Renal pelvis (tissue), 4 donors: ENCODE measurements around the gene THADA. TPM values are rescaled to one million over a fixed set of nuclear protein-coding genes. Genes with fewer than 3 reads are reported as not detected.

Source experiments
- DNase-seq: peaks from one replicate; pipeline ENCODE4 v3.0.0-alpha.2; 2013
- polyA plus RNA-seq, 3 donors: library from polyadenylated mRNA; unstranded; fragments of 120-200 nt; gene quantifications; one replicate each; pipeline ENCODE4 v1.2.1, GENCODE V29; 2013; ENCODE audit not compliant: insufficient read length in 3 of 3

Gene THADA
- polyA plus RNA-seq, 3 donors = 32.4 to 42.0 (median 39.2) TPM

DNA sequence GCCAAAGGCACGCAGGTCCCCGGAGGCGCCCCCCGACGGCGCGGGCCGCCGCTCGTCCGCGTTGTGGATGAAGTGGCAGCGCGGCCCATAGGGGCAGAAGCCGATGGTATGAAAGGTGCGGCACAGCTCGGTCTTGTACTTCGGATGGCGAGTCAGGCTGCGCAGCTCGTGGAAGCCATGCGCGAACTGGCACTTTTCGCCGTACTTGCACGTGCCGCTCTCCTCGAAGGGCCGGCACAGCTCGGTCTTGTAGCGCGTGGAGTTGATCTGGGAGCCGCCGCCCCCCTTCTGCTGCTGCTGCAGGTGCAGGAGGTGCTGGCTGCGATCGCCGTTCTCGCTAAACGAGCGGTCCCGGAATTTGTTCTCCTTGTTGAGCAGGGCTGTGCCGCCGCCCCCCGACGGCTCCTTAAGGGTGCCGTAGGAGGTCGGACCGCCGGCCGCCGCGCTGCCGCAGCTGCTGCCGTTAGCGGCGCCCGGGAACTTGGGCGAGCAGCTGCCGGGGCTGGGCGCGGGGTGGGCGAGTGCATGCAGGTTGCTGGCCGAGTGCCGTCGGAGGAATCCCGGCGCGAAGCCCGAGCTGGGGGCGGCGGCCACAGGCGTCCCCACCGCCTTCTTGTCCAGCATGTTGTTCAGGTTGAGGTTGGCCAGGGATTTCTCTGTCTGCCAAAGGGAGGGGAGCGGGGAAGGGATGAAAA is 370.6 kb downstream of the THADA start:
- no peak for DNase-seq

DNA sequence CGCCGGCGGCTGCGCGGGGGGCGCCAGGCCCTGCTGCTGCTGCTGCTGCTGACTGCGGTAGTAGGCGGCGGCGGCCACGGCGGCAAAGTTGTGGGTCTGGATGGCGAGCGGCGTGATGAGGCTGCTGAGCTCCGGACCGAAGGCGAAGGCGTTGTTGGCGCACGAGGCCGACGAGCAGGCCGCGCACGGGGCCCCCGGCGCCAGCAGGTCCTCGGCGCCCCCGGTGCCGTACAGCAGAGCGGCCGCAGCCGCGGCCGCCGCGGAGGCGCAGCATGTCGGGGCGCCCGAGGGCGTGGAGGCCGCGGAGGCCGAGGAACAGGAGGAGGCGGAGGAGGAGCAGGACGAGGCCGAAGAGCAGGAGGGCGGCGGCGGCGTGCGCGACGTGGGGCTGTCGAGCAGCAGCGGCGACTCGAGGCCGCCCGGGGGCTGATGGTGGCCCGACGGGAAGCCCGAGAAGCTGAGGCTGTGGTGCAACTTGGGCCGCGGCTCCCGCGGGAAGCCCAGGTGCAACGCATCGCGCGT is 371.2 kb downstream of the THADA start:
- DNase-seq = no peak

GRCh38 chr2:43224131-43224570 is 371.7 kb downstream of the THADA start:
- DNase-seq = peak; percentile 74

DNA sequence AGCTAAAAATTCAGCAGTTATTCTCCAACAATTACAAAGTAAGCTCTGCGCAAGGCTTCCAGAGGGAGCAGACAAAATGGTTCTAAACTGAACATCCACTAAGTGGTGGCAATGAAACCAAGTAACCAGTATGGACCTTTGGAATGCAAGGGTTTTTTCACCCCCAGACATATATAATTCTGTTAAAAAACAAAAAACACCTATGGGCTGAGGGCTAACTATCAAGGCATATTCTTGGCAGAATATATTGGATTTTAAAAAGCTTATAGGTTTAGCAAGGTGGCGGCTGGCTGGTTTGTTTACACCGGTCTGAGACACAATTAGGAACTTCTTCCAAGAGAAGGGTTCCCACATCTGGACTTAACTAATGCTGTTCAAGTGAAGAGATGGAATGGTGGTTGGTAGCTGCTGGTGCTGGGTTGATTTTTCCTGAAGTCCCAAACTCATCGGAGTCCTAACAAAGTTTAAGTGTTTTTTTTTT is 372.3 kb downstream of the THADA start:
- DNase-seq = no peak

DNA sequence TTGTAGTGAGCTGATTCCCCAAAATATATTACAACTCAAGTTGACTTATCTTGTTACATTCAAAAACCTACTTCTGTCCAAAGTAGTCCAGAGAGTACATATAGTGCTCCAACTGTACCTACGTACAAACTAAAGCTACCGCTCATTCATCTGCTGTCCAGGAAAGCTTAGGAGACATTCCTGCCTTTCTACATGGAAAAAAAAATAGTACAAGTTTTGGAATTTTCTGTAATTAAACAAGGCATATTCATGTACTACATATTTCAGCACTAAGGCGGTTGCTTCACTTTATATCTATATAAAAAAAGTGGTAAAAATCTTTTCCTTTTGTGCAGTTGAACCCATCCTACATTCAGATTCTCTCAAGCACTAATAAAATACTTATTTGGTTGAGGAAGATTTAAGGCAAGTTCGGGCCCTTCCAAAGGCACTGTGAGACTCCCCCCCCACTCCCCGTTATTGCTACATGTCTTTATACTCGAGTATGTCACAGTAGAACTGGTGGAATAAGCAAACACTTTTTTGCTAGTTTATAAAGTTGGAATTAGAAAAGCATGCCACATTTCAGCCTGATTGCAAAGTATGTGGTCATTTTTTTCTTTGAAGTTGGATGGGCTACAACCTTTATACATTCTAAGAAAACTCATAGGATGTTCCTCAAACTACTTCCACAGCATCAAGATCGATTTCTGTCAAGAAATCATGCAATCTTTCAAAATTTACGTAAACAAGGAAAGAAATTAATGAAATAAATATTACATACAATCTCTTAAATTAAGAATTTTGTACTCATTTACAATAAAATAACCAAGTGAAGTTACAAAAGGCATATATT is 373.1 kb downstream of the THADA start:
- DNase-seq = no peak

- peak; percentile 94 for DNase-seq
Observed at GRCh38 chr2:43221763-43222474, 373.9 kb downstream of the THADA start.

DNA sequence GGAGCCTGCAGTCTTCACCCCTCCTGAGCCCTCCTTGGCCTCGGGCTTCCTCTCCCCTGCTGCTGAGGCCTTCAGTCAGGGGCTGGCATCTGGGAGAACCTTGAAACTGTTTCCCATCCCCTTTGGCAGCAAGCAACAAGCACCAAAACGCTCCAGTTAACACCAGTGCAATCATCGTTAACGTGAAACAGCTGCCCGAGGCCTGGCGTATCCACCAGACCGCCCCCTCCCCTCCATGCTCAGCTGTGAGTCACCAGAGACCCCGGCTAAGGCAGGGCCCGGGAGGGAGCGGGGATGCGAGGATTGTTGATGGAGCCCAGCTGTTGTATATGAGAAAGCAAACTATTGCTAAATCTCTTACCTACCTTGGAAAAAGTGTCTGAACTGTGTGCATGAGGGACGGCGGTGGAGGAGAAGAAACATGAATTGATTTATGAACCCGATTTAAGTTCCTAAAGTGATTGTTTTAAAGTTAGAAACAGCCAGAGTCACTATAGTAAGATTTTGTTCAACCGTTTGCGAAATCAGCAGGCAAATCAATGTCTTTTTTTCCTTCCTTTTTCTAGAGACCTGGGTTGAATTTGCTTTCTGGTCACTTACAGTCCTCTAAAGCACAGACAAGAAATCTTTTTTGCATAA is 374.6 kb downstream of the THADA start:
- DNase-seq = peak; percentile 96

DNA sequence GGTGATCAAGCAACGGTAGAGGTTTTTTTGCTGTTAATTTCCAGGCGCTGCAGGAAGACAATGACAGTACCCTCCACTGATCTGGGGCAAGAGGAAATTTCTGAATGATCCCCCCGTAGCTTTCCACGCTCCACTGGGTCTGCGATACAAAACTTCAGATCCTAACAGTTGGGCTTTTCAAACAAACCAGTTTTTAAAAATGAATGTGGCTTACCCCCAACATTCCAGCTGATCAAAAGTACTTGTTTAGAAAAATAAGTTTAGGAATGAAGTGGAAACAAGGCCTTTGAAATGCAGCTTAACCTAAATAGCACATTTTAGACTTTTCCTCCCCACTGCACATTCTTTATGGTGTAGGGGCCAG is 375.1 kb downstream of the THADA start:
- DNase-seq = no peak

DNA sequence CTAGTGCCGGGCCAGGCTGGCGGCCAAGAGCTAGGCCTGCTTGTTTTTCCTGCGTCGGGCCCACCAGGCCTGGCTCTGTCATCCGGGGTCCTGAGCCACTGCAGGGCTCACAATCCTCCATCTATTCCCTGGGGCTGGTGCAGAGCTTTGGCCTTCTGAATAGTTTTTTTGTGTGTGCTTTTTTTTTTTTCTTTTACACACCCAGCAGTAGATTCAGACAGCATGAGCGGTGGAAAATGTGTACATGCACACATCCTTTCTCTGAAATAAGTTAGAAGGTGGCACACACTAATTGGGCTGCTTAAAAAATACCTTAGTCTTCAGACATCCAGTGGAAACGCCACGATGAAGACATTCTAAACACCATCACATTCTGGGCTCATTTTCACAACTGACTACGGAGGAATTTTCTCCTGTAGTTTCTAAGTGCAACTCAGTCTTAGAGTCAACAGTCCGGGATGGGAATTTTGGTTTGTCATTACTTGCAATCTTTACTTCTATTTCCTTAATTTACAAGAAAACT is 375.5 kb downstream of the THADA start:
- DNase-seq = no peak

GRCh38 chr2:43219383-43220228 is 376.2 kb downstream of the THADA start:
- DNase-seq = peak; percentile 74

DNA sequence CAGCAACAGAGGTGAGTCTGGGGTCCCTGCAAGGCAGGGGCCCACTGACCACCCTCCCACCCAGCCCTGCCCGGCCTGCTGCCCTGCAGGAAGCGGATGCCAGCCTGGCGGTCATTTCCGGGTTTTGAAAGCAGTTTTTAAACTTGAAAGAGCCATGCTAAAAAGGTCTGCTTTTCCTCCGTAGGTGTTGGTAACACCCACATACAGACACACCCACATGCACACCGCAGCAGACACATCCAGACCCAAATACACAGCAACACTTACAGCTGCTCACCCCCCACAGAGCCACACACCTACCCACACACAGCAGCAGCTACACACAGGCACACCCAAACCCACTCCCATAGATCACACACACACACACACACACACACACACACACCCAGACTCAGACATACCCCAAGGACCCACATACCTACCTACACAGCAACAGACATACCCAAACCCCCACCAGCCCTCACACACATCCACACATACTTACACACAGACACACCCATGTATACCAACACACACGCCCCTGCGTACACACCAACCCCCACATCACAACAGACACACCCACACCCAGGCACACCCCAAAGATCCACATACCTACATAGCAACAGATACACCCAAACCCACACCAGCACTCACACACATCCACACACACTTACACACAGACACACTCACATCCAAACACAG is 377.0 kb downstream of the THADA start:
- DNase-seq = no peak

DNA sequence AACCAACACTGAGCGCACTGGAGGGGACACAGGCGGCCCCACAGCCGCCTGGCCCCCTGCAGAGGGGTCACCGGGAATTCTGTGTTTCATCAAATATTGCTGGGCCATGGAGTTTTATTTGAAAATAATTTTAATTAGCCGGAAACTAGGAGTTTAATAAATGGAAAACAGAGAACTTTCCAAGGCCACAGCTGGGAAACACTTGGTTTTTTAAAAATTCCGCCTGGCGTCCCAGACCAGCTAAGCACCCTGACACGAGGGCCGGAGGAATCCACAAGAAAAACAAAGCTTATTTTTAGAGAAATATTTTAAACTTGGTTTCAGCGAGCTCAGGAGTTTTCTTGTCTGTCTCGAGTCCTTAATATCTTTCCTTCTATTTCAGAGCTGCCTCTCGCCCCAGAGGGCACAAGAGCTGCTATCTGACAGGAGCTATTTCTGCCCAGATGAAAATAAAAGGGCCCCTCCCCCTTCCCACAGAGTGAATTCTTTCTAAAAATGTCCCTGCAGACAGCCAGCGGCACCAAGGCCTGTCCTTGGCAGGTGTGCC is 377.6 kb downstream of the THADA start:
- peak; percentile 71 for DNase-seq

DNA sequence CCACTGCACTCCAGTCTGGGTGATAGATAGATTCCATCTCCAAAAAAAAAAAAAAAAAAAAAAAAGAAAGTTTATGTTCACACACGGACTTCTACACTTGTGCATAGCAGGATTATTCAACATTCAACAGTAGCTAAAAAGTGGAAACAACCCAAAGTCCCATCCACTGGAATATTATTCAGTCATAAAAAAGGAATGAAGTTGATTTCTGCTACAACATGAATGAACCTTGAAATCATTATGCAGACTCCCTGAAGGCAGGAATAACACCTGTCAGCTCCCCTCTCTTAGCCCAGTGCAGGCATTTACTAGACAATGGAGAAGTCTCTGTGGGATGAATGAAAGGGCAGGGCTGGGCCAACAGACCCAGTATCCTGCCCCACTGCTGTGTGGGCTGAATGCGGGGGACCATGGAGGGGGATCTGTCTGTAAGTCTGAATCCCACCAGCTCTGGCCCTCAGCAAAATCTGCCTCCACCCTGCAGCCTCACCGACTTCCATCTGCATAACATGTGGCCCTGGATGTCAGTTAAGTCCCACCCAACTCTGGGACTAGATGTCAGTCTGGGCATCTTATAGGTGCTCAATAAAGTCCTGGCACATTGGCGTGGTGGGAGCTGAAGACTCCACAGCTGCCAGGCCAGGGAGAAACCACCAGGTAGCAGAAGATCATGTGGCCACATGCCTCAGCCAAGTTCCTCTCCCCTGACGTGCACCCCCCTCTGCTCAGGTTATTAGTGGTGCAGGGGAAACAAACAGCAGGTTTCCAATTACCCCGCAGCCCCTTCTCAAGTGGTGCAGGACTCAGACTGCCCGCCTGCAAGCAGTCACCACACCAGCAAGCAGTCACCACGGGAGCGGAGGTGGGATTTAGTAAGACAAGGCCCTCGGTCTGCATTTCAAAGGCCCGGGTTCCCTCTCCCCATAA is 378.3 kb downstream of the THADA start:
- peak; percentile 89 for DNase-seq

- DNase-seq = no peak
Observed at GRCh38 chr2:43216629-43217028, 379.2 kb downstream of the THADA start.

GRCh38 chr2:43215673-43216255 is 380.1 kb downstream of the THADA start:
- no peak for DNase-seq

- no peak for DNase-seq
Observed at GRCh38 chr2:43214253-43214652, 381.6 kb downstream of the THADA start.

GRCh38 chr2:43212931-43213330 is 382.9 kb downstream of the THADA start:
- no peak for DNase-seq

- DNase-seq = no peak
Observed at GRCh38 chr2:43212216-43212835, 383.5 kb downstream of the THADA start.
